Inflammatory macrophage treated with lipopolysaccharide for 4 hours (primary cell): ENCODE measurements around the gene GLTPD2.
"Not testable (repeated sequence)": the region's sequence is repeated elsewhere in the genome, so short reads cannot be mapped to it uniquely, and the experiment has no call there.

Source experiments
- DNase-seq: peaks from one replicate; pipeline ENCODE4 v3.0.0-alpha.2; 2020

Gene GLTPD2

GRCh38 chr17:4808378-4808767, 19.6 kb downstream of the GLTPD2 start:
- DNase-seq = no peak

- no peak for DNase-seq
Measured at GRCh38 chr17:4810696-4811290, 22.0 kb downstream of the GLTPD2 start.

- DNase-seq = no peak
Measured at GRCh38 chr17:4811471-4811870, 22.7 kb downstream of the GLTPD2 start.

GRCh38 chr17:4812690-4813089, 23.9 kb downstream of the GLTPD2 start:
- DNase-seq = no peak

GRCh38 chr17:4815043-4815675, 26.4 kb downstream of the GLTPD2 start:
- no peak for DNase-seq

GRCh38 chr17:4816826-4817225, 28.1 kb downstream of the GLTPD2 start:
- no peak for DNase-seq

GRCh38 chr17:4818276-4818675, 29.5 kb downstream of the GLTPD2 start:
- DNase-seq = no peak

GRCh38 chr17:4822835-4823234, 34.1 kb downstream of the GLTPD2 start:
- no peak for DNase-seq

GRCh38 chr17:4823373-4824089, 34.8 kb downstream of the GLTPD2 start:
- no peak for DNase-seq

- no peak for DNase-seq
Measured at GRCh38 chr17:4827399-4827798, 38.6 kb downstream of the GLTPD2 start.

- DNase-seq = not testable (repeated sequence)
Measured at GRCh38 chr17:4832829-4833177, 44.0 kb downstream of the GLTPD2 start.

- peak; percentile 89 for DNase-seq
Measured at GRCh38 chr17:4833178-4833940, 44.6 kb downstream of the GLTPD2 start, which contains the start of gene MINK1. Gene MINK1 (plus strand): TSS chr17:4833340. CDS start chr17:4833584, 244 bp downstream.

GRCh38 chr17:4833941-4834680, 45.3 kb downstream of the GLTPD2 start:
- peak; percentile 70 for DNase-seq

- DNase-seq = no peak
Measured at GRCh38 chr17:4834681-4835020, 45.9 kb downstream of the GLTPD2 start.

GRCh38 chr17:4836221-4836620, 47.5 kb downstream of the GLTPD2 start:
- DNase-seq = no peak

- no peak for DNase-seq
Measured at GRCh38 chr17:4837471-4838308, 48.9 kb downstream of the GLTPD2 start.

GRCh38 chr17:4838309-4838785, 49.6 kb downstream of the GLTPD2 start:
- DNase-seq = no peak

GRCh38 chr17:4839221-4839620, 50.5 kb downstream of the GLTPD2 start:
- DNase-seq = no peak
